Measurements from ENCODE around the gene IVD. TPM values are rescaled to one million over a fixed set of nuclear protein-coding genes. Genes with fewer than 3 reads are reported as not detected.
A peak's percentile ranks its signal among the peaks of the same experiment; 100 is the strongest.

IVD gene
- total and polyA plus RNA-seq, 9 of the 15 experiments (the other 6 are each of a cell fraction or from before 2014, with no cell fraction given) = 0.15 to 4.5 (median 2.4) TPM

DNA sequence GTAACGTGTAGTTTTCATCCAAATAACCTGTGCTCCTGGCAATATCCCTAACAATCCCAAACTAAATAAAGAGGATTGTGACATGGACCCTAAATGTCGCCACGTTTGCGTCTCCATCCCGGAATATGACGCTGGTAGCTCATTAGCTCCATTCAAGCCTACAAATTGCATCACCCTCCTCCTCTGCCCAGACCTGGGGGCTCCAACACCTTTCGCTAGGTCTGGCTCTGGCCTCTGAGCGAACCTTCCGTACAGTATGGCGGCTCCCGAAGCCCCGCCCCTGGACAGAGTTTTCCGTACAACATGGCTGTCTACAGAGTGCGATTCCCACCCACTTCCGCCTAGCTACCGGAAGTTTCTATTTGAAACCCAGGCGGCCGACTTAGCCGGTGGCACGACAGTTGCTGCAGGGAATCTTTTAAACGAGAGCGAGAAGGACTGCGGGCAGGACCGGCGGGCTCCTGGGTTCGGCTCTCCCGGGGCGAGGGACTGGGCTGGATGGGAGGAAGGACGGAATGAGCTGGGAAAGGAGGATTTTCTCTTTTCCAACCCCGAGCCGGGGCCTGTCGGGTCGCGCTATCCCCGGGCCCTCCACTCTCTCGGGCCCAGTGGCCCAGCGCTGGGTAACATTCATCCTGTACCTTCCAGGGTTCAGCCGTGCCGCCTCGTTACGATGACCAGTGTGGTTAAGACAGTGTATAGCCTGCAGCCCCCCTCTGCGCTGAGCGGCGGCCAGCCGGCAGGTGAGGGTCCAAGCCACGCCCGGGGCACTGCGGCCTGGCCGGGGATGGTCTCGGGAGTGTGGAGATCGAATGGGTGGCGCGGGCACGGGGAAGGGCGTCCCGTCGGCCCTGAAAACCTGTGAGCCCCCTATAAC is 22.8 kb upstream of the IVD start, which contains the start of gene KNSTRN (continued):
- TF ChIP-seq GTF2A2 (tag; IDR thresholded peaks at IDR 0.05) (no peak), DMBX1 (CRISPR knock-in tag; IDR thresholded peaks at IDR 0.05; ENCODE audit: borderline replicate concordance) (no peak), RBFOX2 (IDR thresholded peaks at IDR 0.05; ENCODE audit: low read depth, low read length) (peak; percentile 86), ZNF436 (CRISPR knock-in tag; IDR thresholded peaks at IDR 0.05) (no peak), GTF2F1 (IDR thresholded peaks at IDR 0.05; ENCODE audit: low read depth, low read length) (0 out of 2 replicates have a peak, but pooled peaks have one; percentile 70), HNRNPLL (IDR thresholded peaks at IDR 0.05; ENCODE audit: low read depth, low read length, poor library complexity, severe bottlenecking) (no peak), RFX5 (IDR thresholded peaks at IDR 0.05; ENCODE audit: low read depth, low read length) (no peak), LARP7 (IDR thresholded peaks at IDR 0.05) (no peak), DIDO1 (tag; IDR thresholded peaks at IDR 0.05; ENCODE audit: low read depth) (peak; percentile 76; the same call in 1 of the 2 replicates), NFE2L1 (tag; IDR thresholded peaks at IDR 0.05; ENCODE audit: borderline replicate concordance, low read depth) (no peak), ZFP1 (CRISPR knock-in tag; IDR thresholded peaks at IDR 0.05) (no peak), ZNF134 (CRISPR knock-in tag; conservative IDR thresholded peaks at IDR 0.05) (no peak), CBFA2T3 (IDR thresholded peaks at IDR 0.05) (no peak), FOS (IDR thresholded peaks at IDR 0.05; ENCODE audit: extremely low read depth, insufficient read length) (no peak), KHSRP (IDR thresholded peaks at IDR 0.05) (no peak)
- TF ChIP-seq, protein P1, sequence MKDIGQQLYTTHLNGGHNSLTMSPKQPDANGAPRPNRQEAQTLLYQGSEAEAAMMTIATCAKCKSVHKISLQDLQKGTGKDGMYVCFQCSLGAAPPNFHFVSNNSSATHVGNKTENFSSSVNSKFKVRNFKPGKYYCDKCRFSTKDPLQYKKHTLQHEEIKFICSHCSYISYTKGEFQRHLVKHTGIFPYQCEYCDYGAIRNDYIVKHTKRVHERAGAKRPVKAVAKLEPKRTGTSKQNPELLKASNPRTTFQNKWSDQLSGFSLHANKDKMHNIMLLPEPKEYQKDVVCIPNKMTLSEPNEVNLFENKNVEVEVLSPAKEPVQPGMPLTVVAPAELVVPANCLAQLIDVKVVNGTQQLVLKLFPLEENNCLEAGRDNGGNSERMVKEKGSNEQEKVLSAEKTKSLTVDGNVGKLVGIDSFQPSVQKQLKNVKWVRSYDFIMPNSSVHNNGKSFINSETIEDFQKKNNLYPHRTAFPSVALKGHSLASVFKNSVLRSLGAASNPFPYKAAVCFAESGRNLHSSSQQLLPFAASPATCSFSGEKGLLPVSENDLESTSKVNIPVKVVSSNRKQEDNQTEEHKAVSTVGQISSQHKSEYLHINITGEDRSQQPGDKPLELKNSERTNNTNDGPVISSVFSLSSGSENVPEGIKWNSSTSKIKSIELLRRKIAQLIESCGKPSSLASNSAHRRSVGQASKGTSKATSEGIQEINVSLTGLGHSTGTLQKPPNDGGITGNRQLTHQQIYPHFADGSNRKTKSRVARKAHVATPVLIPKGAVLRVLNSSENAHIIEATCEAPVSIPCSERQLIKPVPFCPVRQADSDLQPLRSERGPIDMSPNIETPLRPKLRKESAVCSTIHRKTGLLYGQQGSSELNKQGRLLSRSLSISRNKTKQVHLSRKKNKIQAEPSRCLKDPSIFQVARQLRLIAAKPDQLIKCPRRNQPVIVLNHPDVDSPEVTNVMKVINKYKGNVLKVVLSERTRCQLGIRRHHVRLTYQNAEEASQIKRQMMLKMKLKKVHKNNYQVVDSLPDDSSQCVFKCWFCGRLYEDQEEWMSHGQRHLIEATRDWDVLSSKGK (CRISPR knock-in tag; IDR thresholded peaks at IDR 0.05) = no peak
- TF ChIP-seq, protein P2, sequence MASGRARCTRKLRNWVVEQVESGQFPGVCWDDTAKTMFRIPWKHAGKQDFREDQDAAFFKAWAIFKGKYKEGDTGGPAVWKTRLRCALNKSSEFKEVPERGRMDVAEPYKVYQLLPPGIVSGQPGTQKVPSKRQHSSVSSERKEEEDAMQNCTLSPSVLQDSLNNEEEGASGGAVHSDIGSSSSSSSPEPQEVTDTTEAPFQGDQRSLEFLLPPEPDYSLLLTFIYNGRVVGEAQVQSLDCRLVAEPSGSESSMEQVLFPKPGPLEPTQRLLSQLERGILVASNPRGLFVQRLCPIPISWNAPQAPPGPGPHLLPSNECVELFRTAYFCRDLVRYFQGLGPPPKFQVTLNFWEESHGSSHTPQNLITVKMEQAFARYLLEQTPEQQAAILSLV (tag; IDR thresholded peaks at IDR 0.05) = no peak
- TF ChIP-seq, protein P3, sequence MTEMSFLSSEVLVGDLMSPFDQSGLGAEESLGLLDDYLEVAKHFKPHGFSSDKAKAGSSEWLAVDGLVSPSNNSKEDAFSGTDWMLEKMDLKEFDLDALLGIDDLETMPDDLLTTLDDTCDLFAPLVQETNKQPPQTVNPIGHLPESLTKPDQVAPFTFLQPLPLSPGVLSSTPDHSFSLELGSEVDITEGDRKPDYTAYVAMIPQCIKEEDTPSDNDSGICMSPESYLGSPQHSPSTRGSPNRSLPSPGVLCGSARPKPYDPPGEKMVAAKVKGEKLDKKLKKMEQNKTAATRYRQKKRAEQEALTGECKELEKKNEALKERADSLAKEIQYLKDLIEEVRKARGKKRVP (CRISPR knock-in tag; IDR thresholded peaks at IDR 0.05) = no peak
- TF ChIP-seq, protein P4, sequence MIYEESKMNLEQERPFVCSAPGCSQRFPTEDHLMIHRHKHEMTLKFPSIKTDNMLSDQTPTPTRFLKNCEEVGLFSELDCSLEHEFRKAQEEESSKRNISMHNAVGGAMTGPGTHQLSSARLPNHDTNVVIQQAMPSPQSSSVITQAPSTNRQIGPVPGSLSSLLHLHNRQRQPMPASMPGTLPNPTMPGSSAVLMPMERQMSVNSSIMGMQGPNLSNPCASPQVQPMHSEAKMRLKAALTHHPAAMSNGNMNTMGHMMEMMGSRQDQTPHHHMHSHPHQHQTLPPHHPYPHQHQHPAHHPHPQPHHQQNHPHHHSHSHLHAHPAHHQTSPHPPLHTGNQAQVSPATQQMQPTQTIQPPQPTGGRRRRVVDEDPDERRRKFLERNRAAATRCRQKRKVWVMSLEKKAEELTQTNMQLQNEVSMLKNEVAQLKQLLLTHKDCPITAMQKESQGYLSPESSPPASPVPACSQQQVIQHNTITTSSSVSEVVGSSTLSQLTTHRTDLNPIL (CRISPR knock-in tag; IDR thresholded peaks at IDR 0.05) = no peak
